Stimulated activated CD8-positive, alpha-beta memory T cell treated with anti-CD3 and anti-CD28 coated beads, Interleukin-12 subunit alpha, Interleukin-12 subunit beta, amount 100 ng/mL, for 1 hour (primary cell): ENCODE results near the gene KCNMB1.
"Not testable (repeated sequence)": the region's sequence is repeated elsewhere in the genome, so short reads cannot be mapped to it uniquely, and the experiment has no call there.

Source experiments
- DNase-seq: peaks from one replicate; pipeline ENCODE4 v3.0.0-alpha.2; 2020; ENCODE audit warnings: low read depth

KCNMB1 gene

DNA sequence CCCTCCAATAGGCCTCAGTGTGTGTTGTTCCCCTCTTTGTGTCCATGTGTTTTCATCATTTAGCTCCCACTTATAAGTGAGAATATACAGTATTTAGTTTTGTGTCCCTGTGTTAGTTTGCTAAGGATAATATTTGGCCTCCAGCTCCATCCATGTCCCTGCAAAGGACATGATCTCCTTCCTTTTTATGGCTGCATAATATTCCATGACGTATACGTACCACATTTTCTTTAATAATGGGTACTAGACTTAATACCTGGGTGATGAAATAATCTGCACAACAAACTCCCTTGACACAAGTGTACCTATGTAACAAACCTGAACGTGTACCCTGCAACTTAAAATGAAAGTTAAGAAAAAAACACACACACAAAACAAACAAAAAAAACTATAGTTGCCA is 12.6 kb downstream of the KCNMB1 start:
- not testable (repeated sequence) for DNase-seq

DNA sequence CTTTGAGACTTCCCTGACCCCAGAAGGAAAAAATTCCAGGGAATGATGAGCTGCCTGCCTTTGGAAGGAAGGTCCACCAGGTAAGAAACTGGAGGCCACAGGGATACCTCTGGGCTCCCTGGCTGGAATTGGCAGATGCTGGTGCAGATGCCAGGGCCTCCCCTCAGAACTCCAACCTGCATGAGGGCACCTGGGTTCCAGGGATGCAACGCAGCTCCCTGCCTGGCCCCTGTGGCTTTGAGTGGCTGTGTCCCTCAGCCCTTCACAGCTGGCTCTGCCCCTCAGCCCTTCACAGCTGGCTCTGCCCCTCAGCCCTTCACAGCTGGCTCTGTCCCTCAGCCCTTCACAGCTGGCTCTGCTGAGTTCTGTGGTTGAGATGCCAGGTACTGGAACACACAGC is 13.9 kb downstream of the KCNMB1 start:
- no peak for DNase-seq

DNA sequence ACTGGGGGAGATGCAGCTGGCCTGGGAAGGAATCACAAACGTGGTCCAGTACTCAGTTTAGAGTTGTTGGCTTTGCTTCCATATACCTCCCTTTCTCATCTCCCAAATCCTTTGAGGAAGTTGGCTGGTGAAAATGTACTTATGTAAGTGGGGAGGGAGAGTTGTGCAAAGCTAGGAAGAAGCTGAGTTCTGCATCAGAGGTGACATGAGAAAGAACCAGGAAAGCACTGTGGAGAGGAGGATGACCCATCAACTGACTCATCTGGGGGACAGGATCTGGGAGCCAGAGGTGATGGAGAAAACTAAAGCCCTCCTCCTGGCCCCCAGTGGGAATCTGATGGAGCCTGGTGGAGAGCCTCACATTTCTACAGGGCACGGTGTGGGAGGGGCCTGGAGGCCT is 16.2 kb downstream of the KCNMB1 start:
- no peak for DNase-seq

DNA sequence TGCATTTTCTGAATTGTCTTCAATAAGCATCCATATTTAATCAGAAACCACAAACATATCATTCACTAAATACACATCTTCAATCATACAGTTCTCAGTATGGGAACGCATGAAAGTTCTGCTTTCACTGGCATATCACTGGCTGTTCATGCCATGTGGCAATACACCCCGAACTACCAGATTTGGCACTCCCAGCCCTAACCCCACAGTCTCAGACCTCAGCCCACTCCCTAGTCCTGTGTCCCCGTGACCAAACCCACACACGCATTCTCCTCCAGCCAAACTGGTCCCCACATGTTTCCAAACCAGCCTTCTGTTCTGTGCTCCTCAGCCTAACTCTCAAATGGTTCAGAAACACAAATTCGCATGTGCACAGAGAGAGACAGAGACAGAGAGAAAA is 20.6 kb downstream of the KCNMB1 start:
- DNase-seq = no peak

DNA sequence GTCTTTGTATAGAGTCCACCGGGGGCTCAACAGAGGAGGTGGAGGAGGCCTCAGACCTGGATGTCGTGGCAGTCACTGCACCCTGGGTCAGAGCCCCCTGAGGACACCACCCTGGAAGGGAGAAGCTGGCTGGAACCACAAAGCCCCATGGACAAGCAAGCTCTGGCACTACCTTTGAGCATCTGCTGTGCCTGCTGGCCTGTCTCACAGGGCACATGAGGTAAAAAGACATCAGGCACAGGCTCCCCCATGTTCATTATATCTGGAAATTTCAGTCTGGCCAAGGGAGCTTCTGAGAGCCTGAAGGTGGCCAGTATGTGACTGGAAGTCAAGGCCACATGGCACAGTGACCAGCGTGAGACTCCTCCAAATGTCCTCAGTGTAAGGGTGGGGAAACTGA is 22.9 kb downstream of the KCNMB1 start:
- no peak for DNase-seq

DNA sequence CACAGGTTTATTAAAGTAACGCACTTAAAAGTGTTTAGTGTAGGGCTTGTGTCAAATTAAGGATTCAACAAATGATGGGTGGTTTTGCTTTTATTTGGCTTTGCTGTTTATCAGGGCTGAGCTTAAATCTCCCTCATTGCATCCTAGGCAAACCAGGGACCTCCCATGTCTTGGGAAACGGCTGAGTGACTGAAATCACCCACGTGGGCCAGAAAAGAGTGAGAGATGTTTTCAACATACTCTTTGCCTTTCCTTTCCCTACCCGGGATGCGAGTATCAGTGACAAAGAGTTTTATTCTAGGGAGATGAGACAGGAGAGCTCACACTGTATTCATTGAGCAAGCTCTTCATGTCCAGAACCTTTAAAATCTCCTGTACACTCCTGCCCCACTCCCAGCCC is 23.3 kb downstream of the KCNMB1 start:
- DNase-seq = no peak

DNA sequence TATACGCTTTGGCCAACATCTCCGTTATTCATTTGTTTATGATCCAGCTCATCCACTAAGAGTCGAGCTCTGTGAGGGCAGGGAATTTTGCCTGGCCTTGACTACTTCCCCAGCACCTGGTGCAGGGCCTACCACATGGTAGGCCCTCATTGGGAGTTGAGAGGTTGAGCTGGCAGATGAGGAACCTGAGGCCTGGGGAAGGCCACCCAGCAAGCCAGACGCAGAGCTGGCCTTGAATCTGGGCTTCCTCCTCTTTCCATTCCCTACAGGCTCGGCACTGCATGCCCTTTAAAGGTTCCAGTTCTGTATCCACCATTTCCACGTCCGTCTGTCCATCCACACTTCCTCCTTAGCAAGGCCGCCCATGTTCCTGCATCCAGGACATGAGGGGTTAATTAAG is 24.2 kb downstream of the KCNMB1 start:
- DNase-seq = no peak

DNA sequence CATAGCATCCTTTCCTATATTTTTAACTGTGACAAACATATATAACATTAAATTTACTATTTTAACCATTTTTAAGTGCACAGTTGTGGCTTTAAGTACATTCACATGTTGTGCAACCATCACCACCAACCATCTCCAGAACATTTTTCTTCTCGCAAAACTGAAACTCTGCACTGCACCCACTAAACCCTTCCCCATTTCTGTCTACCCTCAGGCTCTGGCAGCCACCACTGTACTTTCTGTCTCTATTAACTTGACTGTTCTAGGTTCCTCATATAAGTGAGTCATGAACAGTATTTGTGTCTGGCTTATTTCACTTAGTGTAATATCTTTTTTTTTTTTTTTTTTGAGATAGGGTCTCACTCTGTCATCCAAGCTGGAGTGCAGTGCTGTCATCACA is 25.5 kb downstream of the KCNMB1 start:
- DNase-seq = no peak

DNA sequence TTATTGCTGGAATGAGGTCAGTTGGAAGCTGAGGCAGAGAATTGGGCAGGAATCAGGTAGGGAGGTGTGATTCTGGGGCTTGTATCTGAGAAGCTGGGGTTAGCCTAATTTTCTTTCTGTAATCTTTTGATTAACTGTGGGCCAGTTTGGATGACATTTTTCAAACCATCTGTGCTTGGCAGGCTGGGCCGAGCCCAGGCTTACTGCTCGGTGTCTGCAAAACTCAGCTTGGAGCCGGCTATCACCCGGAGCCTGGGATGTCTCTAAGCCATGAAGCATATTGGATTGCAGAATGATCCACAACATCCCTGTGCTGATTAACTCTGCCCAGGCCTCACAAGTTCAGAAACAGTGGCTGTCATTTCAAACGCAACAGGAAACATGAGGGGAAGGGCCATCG is 26.5 kb downstream of the KCNMB1 start:
- no peak for DNase-seq

DNA sequence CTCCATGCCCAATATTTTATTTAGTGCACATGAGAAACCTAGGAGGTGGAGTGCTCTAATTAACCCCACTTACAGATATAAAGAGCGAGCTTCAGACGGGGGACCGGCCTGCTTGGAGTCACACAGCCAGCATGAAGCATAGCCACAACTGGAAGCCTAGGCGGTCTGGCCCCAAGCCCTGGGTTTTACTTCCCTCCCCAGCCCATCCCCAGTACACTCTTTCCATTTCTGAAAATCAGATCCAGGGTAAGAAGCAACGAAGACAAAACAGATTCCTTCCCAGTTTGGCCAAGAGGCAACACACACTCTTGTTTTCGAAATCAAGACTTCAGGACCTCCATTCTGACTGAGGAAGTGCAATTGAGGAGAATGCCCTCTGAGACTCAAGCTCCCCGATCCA is 27.1 kb downstream of the KCNMB1 start:
- no peak for DNase-seq

DNA sequence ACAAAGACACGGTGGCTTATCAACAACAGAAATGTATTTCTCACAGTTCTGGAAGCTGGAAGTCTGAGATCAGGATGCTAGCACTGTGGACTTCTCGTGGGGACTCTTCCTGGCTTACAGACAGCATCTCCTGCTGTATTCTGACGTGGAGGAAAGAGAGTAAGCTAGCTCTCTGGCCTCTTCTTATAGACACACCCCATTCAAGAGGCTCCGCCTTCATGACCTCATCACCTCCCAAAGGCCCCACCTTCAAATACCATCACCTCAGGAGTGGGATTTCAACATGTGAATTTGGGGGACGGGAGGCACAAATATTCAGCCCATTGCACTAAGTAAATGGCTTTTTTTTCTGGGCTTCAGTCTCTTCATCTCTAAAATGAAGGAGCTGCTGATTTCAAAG is 27.6 kb downstream of the KCNMB1 start:
- no peak for DNase-seq

DNA sequence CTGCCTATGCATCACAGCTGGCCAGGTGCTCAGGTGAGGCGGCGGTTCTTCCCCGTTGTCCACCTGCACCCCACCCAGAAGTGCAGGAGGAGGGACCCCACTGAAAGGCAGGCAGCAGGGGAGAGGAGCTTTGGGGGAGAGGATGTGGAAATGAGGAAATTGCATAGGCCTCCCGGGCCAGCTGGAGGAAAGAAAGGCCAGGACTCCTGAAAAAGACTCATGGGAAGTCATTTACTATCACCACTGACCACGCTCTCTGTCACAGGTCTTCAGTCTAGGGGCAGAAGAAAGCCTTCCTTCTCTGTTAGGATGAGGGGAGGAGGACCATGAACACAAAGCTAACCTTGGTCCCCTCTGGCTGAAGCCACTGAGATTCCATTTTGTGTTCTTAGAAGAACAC is 28.1 kb downstream of the KCNMB1 start:
- no peak for DNase-seq

DNA sequence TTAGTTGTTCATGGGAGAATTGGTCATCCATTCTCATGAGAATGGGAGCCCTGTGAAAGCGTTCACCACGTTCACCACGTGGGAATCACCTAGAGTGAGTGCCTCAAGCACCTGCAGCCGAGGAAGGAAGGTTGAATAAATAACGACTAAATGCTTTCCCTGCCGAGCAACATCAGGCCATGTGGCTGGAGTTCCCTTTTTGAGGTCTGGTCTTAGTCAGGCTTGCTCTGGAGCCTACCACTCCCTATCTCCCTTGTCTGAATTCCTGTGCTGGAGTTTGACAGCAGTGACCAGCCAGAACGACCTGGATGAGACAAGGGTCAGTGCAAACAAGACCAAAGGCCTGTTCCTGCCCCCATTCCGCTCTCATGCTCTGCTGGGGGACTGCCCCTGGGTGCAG is 28.5 kb downstream of the KCNMB1 start:
- DNase-seq = no peak

DNA sequence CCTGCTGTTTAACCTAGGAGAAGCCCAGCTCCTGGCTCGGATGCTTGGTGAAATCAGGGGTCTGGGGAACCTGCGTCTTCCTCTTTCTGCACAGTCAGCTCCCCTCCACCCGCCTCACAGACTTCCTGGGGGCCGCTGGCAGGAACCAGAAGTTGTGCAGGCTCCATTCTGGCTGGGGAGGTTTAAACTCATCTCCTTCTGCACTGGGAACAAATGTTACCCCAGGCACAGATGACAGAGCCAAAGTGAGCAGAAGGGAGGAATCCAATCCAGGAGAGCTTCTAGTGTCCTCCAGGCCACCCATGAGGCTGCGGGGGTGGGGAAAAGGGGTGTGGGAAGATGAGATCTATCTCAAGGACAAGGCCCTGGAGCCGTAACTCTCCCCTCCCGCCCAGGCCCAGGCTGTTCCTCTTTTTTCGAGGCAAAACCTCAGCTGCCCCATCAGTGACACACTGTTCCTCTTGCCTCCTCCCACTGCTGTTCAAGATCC is 31.2 kb downstream of the KCNMB1 start:
- DNase-seq = no peak

DNA sequence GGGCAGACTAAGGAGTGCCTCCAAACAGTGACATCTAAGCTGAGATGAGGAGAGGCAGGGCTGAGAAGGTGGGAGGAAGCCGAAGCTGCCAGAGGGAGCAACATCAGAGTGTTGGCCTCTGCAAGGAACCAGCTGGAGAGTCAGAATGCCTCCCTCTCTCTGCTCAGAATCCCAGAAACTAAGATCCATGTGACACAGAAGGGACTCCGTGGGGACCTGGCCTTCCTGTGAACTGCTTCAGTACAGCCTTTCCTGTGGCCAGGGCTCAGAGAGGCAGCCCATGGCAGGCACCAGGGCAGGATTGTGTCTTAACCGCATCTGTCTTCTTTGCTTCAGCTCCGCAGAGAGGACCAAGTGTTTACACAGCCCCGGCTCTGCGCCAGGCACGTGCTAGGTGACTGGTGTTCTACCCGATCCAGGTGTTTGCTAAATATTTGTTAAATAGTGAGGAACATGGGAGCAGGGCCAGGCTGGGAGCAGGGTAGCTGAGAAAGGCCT is 33.5 kb downstream of the KCNMB1 start:
- no peak for DNase-seq

DNA sequence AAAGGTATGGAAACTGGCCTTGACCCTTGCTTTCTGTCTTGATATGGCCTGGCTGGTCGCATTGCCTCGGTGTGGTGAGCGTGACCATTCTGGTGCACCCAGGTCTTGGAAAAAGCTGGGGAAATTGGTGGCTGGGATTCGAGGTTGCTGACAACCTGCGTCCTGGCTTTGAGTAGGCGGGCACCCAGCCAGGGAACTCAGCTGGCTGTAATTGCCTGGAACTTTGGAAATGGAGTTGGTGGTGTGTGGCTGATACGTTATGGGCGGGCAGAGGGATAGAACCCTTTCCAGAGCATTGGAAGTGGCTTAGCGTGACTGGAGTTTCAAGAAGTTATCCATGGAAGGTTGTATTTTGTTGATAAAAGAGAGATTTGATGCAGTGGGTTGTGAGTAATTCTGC is 35.2 kb downstream of the KCNMB1 start:
- DNase-seq = no peak

DNA sequence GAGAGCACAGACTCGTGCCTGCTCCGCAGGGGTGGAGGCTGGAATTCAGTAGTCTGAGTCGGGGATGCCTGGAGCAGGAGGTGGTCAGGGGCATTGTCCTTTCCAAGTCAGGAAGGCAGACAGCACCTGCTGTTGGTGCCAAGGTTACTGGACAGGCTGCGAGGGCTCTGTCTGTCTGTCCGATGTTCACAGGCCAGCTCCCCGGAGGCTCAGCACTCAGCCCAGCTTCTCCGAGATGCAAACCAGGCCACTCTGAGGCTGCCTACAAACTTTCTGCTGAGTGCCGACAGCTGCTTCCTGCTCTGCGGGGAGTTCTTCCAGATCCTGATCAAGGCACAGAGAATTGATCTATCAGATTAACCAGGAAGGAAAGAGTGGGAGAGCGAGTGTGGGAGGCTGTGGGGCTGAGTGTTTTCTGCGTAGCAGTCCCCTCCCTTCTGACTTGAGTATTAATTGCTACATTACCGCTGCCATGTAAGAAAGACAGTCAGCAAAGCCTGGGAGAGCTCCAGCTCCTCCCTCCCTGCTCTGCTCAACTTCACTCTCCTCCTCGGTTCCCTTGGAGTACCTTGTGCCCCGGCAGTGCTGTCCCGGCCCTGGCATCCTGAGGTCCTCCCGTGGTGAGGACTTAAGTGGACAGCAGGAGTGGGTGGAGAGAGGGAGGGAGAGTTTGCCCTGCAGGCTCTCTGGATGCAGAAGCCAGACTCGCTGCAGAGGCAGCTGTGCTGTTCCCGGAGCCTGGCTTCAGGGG is 36.0 kb downstream of the KCNMB1 start:
- no peak for DNase-seq

DNA sequence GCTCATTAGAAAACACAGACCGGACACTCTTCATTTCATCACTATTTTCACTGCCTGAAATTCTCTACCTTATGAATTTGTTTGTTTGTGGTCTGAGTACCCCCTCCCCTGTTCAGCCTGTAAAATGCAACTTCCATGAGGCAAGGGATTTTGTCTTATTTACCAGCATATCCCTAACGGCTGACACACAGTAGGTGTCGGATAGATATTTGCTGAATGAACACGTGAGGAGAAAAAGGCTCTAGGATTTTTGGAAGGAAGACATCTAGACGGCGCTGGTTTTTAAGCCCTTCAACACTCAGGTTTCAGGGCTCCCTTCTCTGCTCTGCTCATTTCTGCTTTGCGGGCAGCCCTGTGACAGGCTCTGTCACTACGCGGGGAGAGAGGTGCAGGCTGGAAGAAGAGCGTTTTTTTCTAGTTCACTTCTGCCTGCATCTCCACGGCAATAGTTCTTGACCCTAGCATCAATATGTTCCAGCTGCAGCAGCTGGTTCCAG is 41.0 kb downstream of the KCNMB1 start:
- DNase-seq = no peak

DNA sequence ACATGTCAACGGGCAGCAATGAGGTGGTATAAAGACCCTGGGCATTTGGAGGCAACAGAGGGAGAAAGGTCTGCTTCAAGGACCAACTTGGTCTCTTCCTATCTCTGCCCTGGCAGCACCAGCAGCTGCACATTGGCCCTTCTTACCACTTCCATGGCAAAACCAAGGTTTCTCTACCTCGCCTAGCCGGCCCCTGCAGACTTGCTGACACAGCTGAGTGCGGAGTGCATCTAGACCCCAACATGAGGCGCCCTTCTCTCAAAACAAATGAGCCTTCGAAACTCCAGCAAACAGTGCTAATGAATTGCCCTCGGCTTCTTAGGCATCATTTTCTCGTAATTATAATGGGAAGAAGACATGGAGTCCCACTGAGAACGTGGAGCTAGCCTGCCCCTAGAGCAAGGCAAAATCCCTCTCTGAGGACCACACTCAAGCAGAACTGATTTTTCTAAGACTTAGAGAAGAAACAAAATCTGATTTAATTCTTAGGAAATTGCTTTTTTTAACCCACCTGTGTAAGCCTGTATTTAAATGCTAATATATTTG is 42.1 kb downstream of the KCNMB1 start:
- no peak for DNase-seq

DNA sequence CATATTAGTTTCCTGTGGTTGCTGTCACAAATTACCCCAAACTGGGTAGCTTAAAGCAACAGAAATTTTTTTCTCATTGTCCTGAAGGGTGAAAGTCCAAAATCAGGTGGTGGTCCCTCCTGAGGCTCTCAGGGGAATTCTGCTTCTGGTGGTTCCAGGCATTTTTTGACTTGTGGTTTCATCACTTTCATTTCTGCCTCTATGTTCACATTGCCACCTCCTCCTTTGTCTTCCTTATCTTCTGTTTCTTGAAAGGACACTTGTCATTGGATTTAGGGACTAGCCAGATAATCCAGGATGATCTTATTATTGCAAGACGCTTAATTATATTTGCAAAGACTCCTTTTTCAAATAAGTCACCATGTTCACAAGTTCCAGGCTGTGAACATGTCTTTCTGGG is 43.2 kb downstream of the KCNMB1 start:
- DNase-seq = no peak

DNA sequence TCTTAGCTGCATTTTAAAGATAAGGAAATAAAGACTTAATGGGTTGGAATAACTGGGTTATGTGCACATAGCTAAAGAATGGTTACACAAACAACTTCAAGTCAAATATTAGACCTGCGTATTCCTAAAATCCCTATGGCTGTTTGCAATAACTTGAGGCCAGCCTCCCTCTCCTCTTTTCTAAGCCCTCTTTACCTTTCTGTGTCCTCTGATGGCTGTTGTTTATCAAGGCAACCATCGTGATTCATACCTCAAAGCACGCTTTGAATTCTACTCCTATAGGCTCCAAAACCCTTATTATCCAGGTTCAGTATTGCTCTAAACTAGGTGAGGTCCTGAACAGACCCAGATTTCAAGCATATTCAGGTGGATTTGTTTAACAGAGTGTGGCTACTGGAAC is 46.0 kb downstream of the KCNMB1 start:
- DNase-seq = no peak

DNA sequence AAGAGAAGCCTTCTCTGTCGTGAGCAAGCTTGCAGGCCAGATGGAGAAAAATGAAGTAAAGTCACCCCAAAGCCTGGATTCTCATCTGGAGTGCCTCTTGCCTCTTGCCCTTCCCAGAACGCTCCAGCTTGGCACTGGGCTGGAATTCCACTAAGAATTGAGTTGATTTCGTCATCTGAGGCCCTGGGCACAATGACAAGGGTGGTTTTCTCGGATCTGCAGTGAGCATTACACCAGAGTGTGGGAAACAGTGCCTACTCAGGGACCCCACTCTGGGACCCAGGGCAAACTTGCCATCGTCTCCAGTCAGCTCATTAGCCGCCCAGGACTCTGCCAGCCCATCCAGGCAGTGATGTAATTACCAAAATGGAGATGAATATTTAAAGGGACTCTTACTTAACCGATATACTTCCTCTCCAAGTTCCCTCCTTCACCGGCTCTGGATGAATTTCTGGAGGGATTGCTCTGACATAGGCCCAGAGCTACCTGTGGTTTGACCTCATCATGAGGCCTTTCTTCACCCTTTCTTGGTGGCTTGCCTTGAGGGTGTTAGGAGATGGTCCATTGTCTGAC is 46.9 kb downstream of the KCNMB1 start:
- DNase-seq = no peak

DNA sequence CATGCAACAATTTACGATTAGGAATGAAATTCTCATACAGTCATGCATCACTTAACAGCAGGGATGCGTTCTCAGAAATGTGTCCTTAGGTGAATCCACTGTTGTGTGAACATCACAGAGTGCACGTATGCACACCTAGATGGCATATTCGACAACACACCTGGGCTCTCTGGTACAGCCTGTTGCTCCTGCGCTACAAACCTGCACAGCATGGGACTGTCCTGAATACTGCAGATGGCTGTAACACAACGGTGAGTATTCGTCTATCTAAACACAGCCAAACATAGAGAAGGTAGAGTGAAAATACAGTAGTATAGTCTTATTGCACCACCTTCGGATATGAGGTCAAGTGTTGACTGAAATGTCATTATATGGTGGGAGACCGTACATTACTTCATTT is 47.6 kb downstream of the KCNMB1 start:
- DNase-seq = no peak
